ENCODE measurements around the gene DSEL. TPM values are rescaled to one million over a fixed set of nuclear protein-coding genes. Genes with fewer than 3 reads are reported as not detected.

DSEL gene
- total and polyA plus RNA-seq, 3 donors from 2014 or later = 2.7 to 5.9 (median 5.7) TPM

DNA sequence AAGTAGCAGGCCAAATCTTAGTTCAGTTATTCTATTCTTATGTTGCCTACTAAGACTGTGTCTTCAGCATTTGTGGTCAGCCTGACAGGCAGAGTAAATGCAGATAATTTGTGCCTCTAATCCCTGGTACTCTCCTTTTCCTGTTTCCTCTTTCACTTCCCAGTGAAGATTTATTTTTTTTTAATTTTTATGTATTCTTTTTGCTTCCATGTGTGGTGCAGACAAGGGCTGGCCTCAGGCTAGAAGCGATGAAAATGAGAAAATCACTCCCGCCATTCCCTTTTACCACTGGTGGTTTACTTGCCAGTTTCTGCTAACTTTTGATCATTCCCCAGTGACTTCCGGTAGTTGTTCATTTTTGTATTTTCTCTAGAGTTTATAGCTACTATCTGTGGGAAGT lies 30.9 kb downstream of the DSEL start:
- intact Hi-C loops (cut with DNase I; ENCODE audit: low total_unique reads) = no loop called here
- 93 to 96% methylated on average over 3 of the region's 3 CpGs for WGBS, 2 donors
- no peaks in the 10 kb centered on the region for H3K36me3 ChIP-seq (ENCODE audit: low read depth, missing control alignments)
- H3K9me3 ChIP-seq = no peaks in the 10 kb centered on the region
- TF ChIP-seq CTCF (IDR thresholded peaks at IDR 0.05) = no peak
- no peak for TF ChIP-seq POLR2A (IDR thresholded peaks at IDR 0.05)
- no peaks in the 10 kb centered on the region for H3K27me3 ChIP-seq
- no peaks in the 10 kb centered on the region for H3K4me1 ChIP-seq
- DNase-seq = no peak
- H3K27ac ChIP-seq = no peak overlapping the region
- H3K4me3 ChIP-seq = no peak overlapping the region

GRCh38 chr18:67484458-67484857 lies 32.1 kb downstream of the DSEL start:
- Histone ChIP-seq H3K27ac (no peak overlapping the region), H3K36me3 (ENCODE audit: low read depth, missing control alignments) (no peaks in the 10 kb centered on the region), H3K27me3 (no peaks in the 10 kb centered on the region), H3K4me1 (no peaks in the 10 kb centered on the region), H3K9me3 (no peaks in the 10 kb centered on the region), H3K4me3 (no peak overlapping the region)
- intact Hi-C loops (cut with DNase I; ENCODE audit: low total_unique reads) = no loop called here
- no peak for DNase-seq
- WGBS, 2 donors = 88 to 89% methylated on average over 2 of the region's 2 CpGs
- TF ChIP-seq POLR2A (IDR thresholded peaks at IDR 0.05) (no peak), CTCF (IDR thresholded peaks at IDR 0.05) (no peak)

DNA sequence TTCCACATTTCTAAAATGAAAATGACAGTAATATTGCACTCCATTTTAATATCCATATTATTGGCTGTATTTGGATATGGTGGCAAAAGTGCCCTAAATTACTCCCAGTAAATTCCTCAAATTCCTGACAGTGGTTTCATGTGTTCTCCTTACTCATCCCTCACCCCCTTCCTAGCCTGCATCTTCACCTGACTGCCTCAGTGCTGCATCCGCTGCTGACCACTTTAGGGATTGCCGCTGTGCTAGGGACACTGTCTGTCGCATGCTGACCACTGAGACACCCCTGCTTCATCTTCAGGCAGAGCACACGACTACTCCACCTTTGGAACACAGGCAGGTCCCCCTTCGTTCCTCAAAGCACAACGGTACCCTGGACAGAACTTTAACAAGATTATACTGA lies 32.6 kb downstream of the DSEL start:
- no peaks in the 10 kb centered on the region for H3K27me3 ChIP-seq
- 85 to 93% methylated on average over 6 of the region's 6 CpGs for WGBS, 2 donors
- H3K36me3 ChIP-seq (ENCODE audit: low read depth, missing control alignments) = no peaks in the 10 kb centered on the region
- TF ChIP-seq POLR2A (IDR thresholded peaks at IDR 0.05) = no peak
- no peak for TF ChIP-seq CTCF (IDR thresholded peaks at IDR 0.05)
- H3K4me3 ChIP-seq = no peak overlapping the region
- no peaks in the 10 kb centered on the region for H3K4me1 ChIP-seq
- no peak for DNase-seq
- no peak overlapping the region for H3K27ac ChIP-seq
- intact Hi-C loops (cut with DNase I; ENCODE audit: low total_unique reads) = no loop called here
- H3K9me3 ChIP-seq = no peaks in the 10 kb centered on the region

DNA sequence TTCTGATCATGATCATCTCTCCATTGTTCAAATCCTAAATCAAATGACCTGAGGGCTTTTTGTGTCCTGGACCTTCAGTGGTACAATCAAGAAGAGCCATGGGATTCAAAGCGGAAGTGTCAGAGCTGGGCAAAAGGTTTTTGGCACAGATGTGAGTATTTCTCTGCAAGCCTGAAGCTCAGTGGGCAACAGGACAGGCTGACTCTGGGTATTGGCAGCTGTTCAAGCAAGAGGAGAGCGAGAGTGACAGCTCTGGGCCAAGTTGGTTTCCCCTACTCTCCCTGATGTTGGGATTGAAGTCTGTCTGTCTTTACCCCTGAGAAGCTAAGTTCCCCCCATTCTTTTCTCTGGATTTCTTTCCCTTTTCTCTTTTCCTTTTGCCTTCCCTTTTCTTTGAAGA lies 33.3 kb downstream of the DSEL start:
- DNase-seq = no peak
- H3K4me3 ChIP-seq = no peak overlapping the region
- WGBS, 2 donors = 66 to 71% methylated on average over 2 of the region's 2 CpGs

More for the DNA sequence above, 33.3 kb downstream of the DSEL start:
- no peak overlapping the region for H3K27ac ChIP-seq
- H3K36me3 ChIP-seq (ENCODE audit: low read depth, missing control alignments) = no peaks in the 10 kb centered on the region
- H3K9me3 ChIP-seq = no peaks in the 10 kb centered on the region
- H3K27me3 ChIP-seq = no peaks in the 10 kb centered on the region
- no peaks in the 10 kb centered on the region for H3K4me1 ChIP-seq
- intact Hi-C loops (cut with DNase I; ENCODE audit: low total_unique reads) = no loop called here
- TF ChIP-seq POLR2A (IDR thresholded peaks at IDR 0.05) = no peak
- TF ChIP-seq CTCF (IDR thresholded peaks at IDR 0.05) = no peak

Measured in testis (tissue), 3 donors.